Activated CD4-positive, alpha-beta memory T cell treated with anti-CD3 and anti-CD28 coated beads for 36 hours (primary cell): Measurements from ENCODE around the gene RET. TPM values are rescaled to one million over a fixed set of nuclear protein-coding genes. Genes with fewer than 3 reads are reported as not detected.

Source experiments
- CTCF ChIA-PET: fragments of 350-600 bp; sonication (Branson Sonifier 250); formaldehyde crosslinking; loops from one replicate; lab custom pipeline; 2021; ENCODE audit warnings: antibody characterized with exemption, inconsistent platforms; lab: Charles Lee
- POLR2A ChIA-PET: fragments of 350-600 bp; sonication (Branson Sonifier 250); formaldehyde crosslinking; loops from one replicate; lab custom pipeline; 2021; ENCODE audit warnings: antibody characterized with exemption; lab: Charles Lee
- DNase-seq: peaks from one replicate; pipeline ENCODE4 v3.0.0-alpha.2; 2020
- H3K27ac Mint-ChIP-seq: one replicate; pipeline ENCODE4 v1.8.0; 2021; ENCODE audit warnings: mixed read lengths
- H3K27me3 Mint-ChIP-seq: one replicate; pipeline ENCODE4 v1.8.0; 2021; ENCODE audit warnings: mixed read lengths
- H3K36me3 Mint-ChIP-seq: one replicate; pipeline ENCODE4 v1.8.0; 2021; ENCODE audit warnings: mixed read lengths
- H3K4me1 Mint-ChIP-seq: one replicate; pipeline ENCODE4 v1.8.0; 2021; ENCODE audit warnings: low read depth, mixed read lengths
- H3K4me3 Mint-ChIP-seq: one replicate; pipeline ENCODE4 v1.8.0; 2021; ENCODE audit warnings: mild to moderate bottlenecking, mixed read lengths
- H3K9me3 Mint-ChIP-seq: one replicate; pipeline ENCODE4 v1.8.0; 2021; ENCODE audit warnings: mixed read lengths
- intact Hi-C: fragments of 100-400 bp; cut with micrococcal nuclease; formaldehyde crosslinking; loops from one replicate; pipeline ENCODE4 v1.15.1; 2023
- total RNA-seq, 2 experiments: library from RNA; stranded (reverse); gene quantifications; one replicate each; pipeline ENCODE4 v1.2.3, GENCODE V29; 2021

RET gene
- total RNA-seq, 2 experiments from 2014 or later = 0.07 to 0.17 TPM

DNA sequence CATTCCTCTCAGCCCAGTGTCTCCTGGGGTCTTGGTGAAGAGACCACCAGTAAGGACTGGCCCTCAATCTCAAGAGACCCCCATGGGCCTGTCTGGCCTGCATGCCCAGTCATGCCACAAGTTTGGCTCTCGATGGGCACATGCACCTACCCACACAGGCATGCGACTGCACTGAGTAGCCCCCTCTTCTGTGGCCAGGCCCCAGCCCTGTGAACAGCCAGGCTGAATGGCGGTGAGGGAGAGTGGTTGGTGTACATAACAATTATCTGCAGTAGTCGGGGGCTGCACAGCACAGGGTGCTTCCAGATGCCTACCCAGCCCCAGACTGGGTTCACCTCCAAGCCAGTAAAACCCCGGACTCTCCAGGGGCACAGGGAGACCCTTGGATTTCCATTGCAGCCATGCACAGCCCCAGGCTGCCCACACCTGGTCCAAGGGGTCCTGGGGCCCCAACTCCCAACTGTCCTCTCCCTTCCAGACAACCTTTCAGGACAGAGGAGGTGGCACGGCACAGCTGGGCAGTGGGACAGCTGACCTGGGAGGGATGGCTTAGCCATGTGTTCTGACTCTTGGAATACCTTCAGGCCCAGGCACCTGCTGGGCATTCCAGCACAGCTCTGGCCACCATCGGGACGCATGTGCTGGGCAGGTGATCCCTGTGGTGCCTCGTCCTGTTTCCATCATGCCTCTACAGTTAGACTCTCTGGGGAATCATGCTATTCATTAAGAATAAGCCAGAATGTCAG is 40.3 kb downstream of the RET start:
- Mint-ChIP-seq H3K36me3 (no peaks in the 10 kb centered on the region), H3K27ac (no peak overlapping the region), H3K27me3 (no peaks in the 10 kb centered on the region), H3K4me1 (peaks cover 21% of the 10 kb centered on the region), H3K4me3 (no peak overlapping the region), H3K9me3 (no peaks in the 10 kb centered on the region)
- DNase-seq = no peak
- ChIA-PET CTCF (no interaction called here), POLR2A (no interaction called here)
- intact Hi-C loops = no loop called here

DNA sequence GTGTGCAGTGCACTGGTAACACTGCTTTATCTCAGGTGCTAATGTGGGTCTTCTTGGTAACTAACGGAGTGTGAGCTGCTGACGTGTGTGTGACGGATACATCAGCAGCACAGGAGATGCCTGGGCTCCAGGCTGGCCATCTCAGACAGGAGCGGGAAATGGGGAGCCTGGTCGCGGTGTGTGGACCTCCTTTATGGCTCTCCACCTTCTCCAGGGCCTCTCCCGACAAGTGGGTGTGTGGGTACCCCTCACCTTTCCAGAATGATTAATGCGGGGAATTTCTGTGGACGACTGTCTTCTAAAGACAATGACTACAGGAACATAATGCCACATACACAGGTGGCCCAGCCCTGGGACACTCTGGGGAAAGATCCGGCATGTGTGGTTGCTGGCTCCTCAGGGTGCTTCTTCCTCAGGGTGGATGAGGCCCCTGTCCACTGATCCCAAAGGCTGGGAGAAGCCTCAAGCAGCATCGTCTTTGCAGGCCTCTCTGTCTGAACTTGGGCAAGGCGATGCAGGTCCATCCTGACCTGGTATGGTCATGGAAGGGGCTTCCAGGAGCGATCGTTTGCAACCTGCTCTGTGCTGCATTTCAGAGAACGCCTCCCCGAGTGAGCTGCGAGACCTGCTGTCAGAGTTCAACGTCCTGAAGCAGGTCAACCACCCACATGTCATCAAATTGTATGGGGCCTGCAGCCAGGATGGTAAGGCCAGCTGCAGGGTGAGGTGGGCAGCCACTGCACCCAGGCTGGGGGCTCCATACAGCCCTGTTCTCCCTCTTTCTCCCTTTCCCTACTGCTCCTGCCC is 41.1 kb downstream of the RET start:
- Mint-ChIP-seq H3K27me3 (no peaks in the 10 kb centered on the region), H3K36me3 (no peaks in the 10 kb centered on the region), H3K27ac (no peak overlapping the region), H3K4me1 (peaks cover 21% of the 10 kb centered on the region), H3K4me3 (no peak overlapping the region), H3K9me3 (no peaks in the 10 kb centered on the region)
- CTCF ChIA-PET = no interaction called here
- POLR2A ChIA-PET = no interaction called here
- intact Hi-C loops = no loop called here
- no peak for DNase-seq

DNA sequence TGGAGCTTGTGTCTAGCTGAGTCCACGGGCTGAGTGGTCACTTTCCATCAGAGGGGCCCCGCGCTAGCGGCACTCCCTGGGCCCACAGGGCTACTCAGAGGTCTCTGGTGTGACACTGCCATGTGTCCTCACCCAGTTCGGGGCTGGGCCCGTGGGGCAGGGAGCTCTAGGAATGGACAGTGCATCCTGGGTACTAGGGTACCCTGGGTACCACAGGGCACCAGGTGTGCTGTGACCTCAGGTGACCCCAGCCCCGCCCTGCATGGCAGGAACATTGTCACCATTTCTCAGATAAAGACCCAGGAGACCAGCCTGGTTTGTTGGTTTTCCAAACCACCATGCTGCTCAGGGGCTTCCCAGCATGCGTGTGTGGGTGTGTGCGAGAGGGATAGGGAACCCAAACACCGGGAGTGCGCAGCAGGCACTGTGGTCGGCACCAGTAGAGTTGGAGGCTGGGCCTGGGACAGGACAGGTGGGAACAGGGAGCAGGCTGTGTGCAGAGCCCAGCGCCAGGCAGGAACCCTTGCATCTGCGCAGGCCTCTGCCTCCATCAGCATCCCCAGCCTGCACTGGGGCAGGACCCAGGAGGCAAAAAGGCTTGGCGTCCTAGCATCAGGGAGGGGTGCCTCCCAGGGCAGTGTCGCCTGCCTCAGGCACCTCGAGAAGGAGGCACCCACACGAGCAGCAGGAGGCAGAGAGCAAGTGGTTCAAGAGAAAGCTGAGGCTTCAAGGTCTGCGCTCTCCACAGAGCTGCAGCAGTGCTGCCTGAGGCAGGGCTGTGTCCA is 42.0 kb downstream of the RET start:
- no peaks in the 10 kb centered on the region for H3K9me3 Mint-ChIP-seq
- intact Hi-C loops = no loop called here
- H3K4me1 Mint-ChIP-seq = peaks cover 21% of the 10 kb centered on the region
- H3K27me3 Mint-ChIP-seq = no peaks in the 10 kb centered on the region
- no peak for DNase-seq
- CTCF ChIA-PET = no interaction called here
- H3K4me3 Mint-ChIP-seq = no peak overlapping the region
- POLR2A ChIA-PET = interaction anchor here (4.5 kb wide), 1 partner anchor 20 kb away, joined by 58 read pairs; the partner anchor contains the start of gene CSGALNACT2
- H3K27ac Mint-ChIP-seq = peak overlapping the region; percentile 42
- H3K36me3 Mint-ChIP-seq = no peaks in the 10 kb centered on the region

DNA sequence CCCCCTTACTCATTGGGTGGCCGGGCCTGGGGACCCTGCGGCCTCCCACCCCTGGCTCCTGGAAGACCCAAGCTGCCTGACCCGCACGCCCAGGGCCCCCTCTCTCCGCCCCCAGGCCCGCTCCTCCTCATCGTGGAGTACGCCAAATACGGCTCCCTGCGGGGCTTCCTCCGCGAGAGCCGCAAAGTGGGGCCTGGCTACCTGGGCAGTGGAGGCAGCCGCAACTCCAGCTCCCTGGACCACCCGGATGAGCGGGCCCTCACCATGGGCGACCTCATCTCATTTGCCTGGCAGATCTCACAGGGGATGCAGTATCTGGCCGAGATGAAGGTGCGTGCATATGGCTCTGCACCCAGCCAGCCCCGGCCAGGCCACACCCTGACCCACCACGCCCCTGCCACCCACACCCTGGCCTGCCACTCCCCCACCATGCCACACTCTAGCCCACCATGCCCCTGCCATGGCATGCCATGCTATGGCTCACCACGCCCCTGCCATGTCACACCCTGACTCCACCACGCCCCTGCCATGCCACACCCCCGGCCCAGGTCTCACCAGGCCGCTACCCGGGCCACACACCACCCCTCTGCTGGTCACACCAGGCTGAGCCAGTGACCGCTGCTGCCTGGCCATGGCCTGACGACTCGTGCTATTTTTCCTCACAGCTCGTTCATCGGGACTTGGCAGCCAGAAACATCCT is 42.7 kb downstream of the RET start:
- no peaks in the 10 kb centered on the region for H3K27me3 Mint-ChIP-seq
- ChIA-PET CTCF (interaction anchor here (1.2 to 3.0 kb wide), 3 partner anchors 10 to 85 kb away, joined by 3 to 15 read pairs (median 4); partner anchors contain the start of gene CSGALNACT2), POLR2A (interaction anchor here (1.6 to 4.5 kb wide), 2 partner anchors 19 to 41 kb away, joined by 5 to 58 read pairs; partner anchors contain the start of gene CSGALNACT2)
- H3K4me1 Mint-ChIP-seq = peaks cover 21% of the 10 kb centered on the region
- H3K36me3 Mint-ChIP-seq = no peaks in the 10 kb centered on the region
- H3K27ac Mint-ChIP-seq = no peak overlapping the region
- H3K4me3 Mint-ChIP-seq = no peak overlapping the region
- H3K9me3 Mint-ChIP-seq = no peaks in the 10 kb centered on the region
- intact Hi-C loops = loop anchor here (10.0 kb wide), 2 partner anchors 455 to 485 kb away; partner anchors contain the start of genes ZNF239 and ZNF33B
- DNase-seq = no peak

DNA sequence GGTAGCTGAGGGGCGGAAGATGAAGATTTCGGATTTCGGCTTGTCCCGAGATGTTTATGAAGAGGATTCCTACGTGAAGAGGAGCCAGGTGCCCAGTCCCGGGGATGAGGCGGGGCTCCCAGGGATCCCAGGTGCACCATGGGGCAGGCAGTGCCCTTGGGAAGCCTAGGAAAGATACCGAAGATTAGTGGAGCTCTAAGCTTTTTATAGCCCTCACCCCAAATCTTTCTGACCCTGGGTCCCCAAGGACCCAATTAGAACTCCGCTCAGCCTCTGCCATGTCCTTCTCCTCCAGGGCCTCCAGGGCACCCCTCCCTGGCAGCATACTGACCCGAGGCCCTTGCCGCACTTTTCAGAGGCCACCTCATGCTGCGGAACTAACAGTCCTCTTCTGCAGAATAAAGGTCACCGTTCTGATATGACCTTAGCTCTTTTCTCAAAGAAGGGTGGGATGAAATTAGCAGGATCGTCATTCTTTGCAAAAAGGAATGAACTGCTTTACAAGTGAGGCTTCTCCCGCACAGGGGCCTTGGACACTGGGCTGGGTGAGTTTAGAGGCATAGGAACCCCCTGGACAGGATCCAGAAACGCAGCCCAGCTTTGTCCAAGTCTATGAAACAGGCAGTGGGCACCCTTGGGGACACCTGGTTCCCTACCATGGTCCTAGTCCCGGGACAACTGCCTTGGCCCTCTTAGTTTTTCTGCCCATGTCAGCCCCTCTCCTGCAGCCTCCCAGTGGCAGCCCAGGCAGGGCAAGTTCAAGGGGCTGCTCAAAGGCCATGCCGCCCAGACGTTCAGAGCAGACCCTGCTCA is 43.5 kb downstream of the RET start:
- Mint-ChIP-seq H3K9me3 (no peaks in the 10 kb centered on the region), H3K4me1 (peaks cover 21% of the 10 kb centered on the region), H3K36me3 (no peaks in the 10 kb centered on the region), H3K27ac (peak overlapping the region; percentile 75), H3K4me3 (no peak overlapping the region), H3K27me3 (no peaks in the 10 kb centered on the region)
- intact Hi-C loops = loop anchor here (10.0 kb wide), 2 partner anchors 454 to 486 kb away; partner anchors contain the start of genes ZNF239 and ZNF33B
- DNase-seq = no peak
- ChIA-PET CTCF (interaction anchor here (0.6 to 3.0 kb wide), 6 partner anchors 9 to 84 kb away, joined by 3 to 15 read pairs (median 4); partner anchors contain the start of gene CSGALNACT2), POLR2A (interaction anchor here (0.6 to 4.5 kb wide), 5 partner anchors 9 to 320 kb away, joined by 3 to 58 read pairs (median 5); partner anchors contain the start of gene CSGALNACT2)

DNA sequence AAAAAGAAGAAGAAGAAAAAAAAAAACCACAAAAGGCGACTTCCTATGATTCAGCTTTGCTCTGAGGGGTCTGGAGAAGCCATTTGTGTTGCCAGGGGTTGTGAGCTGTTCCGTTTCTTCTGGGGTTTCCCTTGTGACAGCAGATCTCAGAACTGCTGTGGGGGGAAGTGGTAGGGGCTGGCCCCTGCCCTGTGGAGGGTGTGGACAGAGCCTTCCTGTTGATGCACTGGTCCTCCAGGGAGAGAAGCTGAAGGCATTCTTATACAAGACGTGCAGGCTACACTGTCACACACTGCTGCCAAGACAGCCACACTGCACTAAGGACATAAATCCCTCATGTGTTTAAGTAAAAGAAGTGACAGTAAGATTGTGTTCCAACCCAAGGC is 44.1 kb downstream of the RET start:
- ChIA-PET CTCF (interaction anchor here (0.6 to 3.0 kb wide), 6 partner anchors 8 to 83 kb away, joined by 3 to 15 read pairs (median 4); partner anchors contain the start of gene CSGALNACT2), POLR2A (interaction anchor here (0.6 to 4.5 kb wide), 6 partner anchors 8 to 321 kb away, joined by 3 to 58 read pairs (median 4); partner anchors contain the start of gene CSGALNACT2)
- no peaks in the 10 kb centered on the region for H3K9me3 Mint-ChIP-seq
- H3K4me1 Mint-ChIP-seq = peaks cover 21% of the 10 kb centered on the region
- intact Hi-C loops = loop anchor here (1.0 to 10.0 kb wide), 5 partner anchors 8 to 486 kb away; partner anchors contain the start of genes ZNF239 and ZNF33B
- H3K36me3 Mint-ChIP-seq = no peaks in the 10 kb centered on the region
- H3K27ac Mint-ChIP-seq = peak overlapping the region; percentile 75
- peak; percentile 89 for DNase-seq
- no peak overlapping the region for H3K4me3 Mint-ChIP-seq
- H3K27me3 Mint-ChIP-seq = no peaks in the 10 kb centered on the region

DNA sequence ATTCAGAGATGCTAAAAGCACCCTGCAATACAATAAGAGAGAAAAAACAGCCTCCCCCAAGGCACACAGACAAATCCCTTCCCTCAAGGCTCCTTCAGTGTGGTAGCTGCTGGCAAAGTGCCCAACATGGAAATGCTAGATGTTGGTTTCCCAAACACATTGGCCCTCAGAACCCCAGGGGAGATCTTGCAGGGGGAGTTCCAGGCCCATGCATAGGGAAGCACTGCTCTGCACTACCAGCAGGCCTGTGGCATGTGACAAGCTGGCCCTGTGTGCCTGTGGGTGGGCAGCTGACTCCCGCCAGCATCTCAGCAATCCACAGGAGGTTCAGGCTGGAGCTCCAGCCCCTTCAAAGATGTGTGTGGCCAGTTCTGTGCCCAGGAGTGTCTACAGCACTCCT is 44.6 kb downstream of the RET start:
- Mint-ChIP-seq H3K9me3 (no peaks in the 10 kb centered on the region), H3K36me3 (no peaks in the 10 kb centered on the region), H3K27me3 (no peaks in the 10 kb centered on the region), H3K4me3 (no peak overlapping the region), H3K27ac (peak overlapping the region; percentile 75), H3K4me1 (peaks cover 21% of the 10 kb centered on the region)
- no peak for DNase-seq
- intact Hi-C loops = loop anchor here (1.0 to 10.0 kb wide), 5 partner anchors 8 to 487 kb away; partner anchors contain the start of genes ZNF239 and ZNF33B
- ChIA-PET POLR2A (interaction anchor here (0.6 to 4.5 kb wide), 6 partner anchors 8 to 321 kb away, joined by 3 to 58 read pairs (median 4); partner anchors contain the start of gene CSGALNACT2), CTCF (interaction anchor here (0.6 to 3.0 kb wide), 3 partner anchors 12 to 20 kb away, joined by 3 to 15 read pairs (median 4); partner anchors contain the start of gene CSGALNACT2)

DNA sequence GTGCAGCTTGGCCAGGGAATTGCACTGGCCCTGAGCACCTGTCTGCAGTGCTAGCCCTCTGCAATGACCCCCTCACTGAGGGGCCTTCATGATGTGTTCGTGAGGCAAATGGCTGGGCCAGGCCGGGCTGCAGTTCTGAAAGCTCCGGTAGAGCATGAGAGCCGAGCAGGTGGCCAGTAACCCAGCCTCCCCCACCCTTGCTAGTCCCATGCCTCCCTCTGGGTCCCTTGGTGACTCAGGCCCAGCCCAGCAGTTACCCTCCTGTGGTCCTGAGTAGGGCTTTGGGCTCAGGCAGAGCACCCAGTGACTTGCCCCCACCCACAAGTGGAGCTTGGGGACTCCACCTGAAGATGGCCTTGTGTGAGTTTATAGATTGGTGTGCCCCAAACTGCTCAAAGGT is 45.2 kb downstream of the RET start:
- ChIA-PET POLR2A (interaction anchor here (1.1 to 4.5 kb wide), 2 partner anchors 17 to 240 kb away, joined by 3 to 58 read pairs; partner anchors contain the start of gene CSGALNACT2), CTCF (interaction anchor here (1.5 to 3.0 kb wide), 2 partner anchors 17 to 83 kb away, joined by 5 to 15 read pairs; partner anchors contain the start of gene CSGALNACT2)
- intact Hi-C loops = loop anchor here (10.0 kb wide), 2 partner anchors 453 to 487 kb away; partner anchors contain the start of genes ZNF239 and ZNF33B
- Mint-ChIP-seq H3K9me3 (no peaks in the 10 kb centered on the region), H3K4me3 (no peak overlapping the region), H3K36me3 (no peaks in the 10 kb centered on the region), H3K4me1 (peaks cover 27% of the 10 kb centered on the region), H3K27ac (no peak overlapping the region), H3K27me3 (no peaks in the 10 kb centered on the region)
- no peak for DNase-seq

DNA sequence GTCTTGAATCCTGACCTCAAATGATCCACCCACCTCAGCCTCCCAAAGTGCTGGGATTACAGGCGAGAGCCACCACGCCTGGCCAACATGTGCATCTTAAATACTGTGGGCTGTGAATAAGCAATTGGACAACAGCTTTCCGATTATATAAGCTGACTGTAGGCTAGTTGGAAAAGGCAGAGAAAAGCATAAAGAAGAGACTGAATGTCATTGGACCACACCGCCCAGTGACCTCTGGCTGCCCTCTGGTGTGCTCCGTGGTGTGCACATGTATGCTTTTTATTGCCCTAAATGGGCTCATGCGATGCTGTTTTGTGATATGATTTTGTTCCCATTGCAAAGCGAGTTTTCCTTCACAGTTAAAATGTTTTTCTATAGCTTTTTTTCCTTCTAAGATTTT is 46.0 kb downstream of the RET start:
- Mint-ChIP-seq H3K27me3 (no peaks in the 10 kb centered on the region), H3K9me3 (no peaks in the 10 kb centered on the region), H3K27ac (no peak overlapping the region), H3K4me3 (no peak overlapping the region), H3K4me1 (peaks cover 32% of the 10 kb centered on the region), H3K36me3 (no peaks in the 10 kb centered on the region)
- intact Hi-C loops = loop anchor here (10.0 kb wide), 2 partner anchors 452 to 488 kb away; partner anchors contain the start of genes ZNF239 and ZNF33B
- DNase-seq = no peak
- ChIA-PET CTCF (interaction anchor here (1.5 kb wide), 1 partner anchor 82 kb away, joined by 5 read pairs; no protein-coding TSS in a partner anchor), POLR2A (interaction anchor here (4.5 kb wide), 1 partner anchor 16 kb away, joined by 58 read pairs; the partner anchor contains the start of gene CSGALNACT2)
